ENCODE results near the gene SH3PXD2A. TPM values are rescaled to one million over a fixed set of nuclear protein-coding genes. Genes with fewer than 3 reads are reported as not detected.

The SH3PXD2A gene
- total RNA-seq, 2 donors from 2014 or later: 14.6 to 18.2 TPM

DNA sequence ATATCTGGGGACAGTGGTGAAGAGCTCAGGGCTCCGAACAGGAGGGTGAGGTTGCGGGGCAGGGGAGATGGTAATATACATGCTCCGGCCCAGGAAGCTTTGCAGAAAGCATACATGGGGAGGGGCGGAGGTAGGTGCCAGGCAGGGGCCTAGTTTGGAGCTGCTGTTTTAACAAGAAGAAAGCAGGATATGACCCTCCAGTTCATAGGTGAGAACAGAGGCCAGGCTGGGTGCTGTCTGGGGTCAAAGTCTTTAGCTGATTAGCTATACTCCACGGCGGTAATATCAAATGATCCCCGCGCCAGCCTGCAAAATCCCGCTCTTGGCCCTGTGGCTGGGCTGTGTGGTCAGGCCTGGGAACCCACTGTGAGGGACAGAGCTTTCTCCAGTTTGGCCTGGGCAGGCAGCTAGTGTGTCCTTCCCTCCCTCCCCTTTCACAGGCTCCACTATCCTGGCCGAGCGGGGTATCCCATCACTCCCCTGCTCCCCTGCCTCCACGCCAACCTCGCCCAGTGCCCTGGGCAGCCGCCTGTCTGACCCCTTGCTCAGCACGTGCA lies 266.2 kb downstream of the SH3PXD2A start:
- Histone ChIP-seq H3K27ac (no peak overlapping the region), H3K4me1 (no peaks in the 10 kb centered on the region), H3K4me3 (no peak overlapping the region), H3K36me3 (no peaks in the 10 kb centered on the region), H3K27me3 (no peaks in the 10 kb centered on the region), H3K9me3 (peaks cover 0 to 8% of the 10 kb centered on the region in 2 donors)
- DNase-seq (ENCODE audit: low spot score): no peak
- TF ChIP-seq, protein P1, sequence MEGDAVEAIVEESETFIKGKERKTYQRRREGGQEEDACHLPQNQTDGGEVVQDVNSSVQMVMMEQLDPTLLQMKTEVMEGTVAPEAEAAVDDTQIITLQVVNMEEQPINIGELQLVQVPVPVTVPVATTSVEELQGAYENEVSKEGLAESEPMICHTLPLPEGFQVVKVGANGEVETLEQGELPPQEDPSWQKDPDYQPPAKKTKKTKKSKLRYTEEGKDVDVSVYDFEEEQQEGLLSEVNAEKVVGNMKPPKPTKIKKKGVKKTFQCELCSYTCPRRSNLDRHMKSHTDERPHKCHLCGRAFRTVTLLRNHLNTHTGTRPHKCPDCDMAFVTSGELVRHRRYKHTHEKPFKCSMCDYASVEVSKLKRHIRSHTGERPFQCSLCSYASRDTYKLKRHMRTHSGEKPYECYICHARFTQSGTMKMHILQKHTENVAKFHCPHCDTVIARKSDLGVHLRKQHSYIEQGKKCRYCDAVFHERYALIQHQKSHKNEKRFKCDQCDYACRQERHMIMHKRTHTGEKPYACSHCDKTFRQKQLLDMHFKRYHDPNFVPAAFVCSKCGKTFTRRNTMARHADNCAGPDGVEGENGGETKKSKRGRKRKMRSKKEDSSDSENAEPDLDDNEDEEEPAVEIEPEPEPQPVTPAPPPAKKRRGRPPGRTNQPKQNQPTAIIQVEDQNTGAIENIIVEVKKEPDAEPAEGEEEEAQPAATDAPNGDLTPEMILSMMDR (IDR thresholded peaks at IDR 0.05): no peak

DNA sequence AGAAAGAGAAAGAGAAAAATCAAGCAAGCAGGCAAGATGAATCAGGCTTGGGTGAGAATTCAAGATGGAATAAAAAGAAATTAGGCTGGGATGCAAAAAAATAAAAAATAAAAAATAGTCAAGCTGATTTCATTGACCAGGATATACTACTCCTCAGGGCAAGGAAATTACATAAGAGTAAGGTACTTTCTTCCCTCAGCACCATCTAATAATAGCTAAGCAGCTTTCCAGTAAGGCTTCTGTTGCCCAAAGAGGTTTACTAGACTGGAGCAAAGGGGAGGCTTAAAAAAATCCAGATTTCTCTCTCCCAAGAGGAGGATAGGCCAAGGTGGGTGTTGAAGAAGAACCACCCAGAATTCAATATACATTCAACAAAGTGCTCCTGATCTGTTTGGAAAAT lies 268.3 kb downstream of the SH3PXD2A start:
- TF ChIP-seq, protein P1 (IDR thresholded peaks at IDR 0.05): no peak
- no peak for DNase-seq (ENCODE audit: low spot score)
- no peaks in the 10 kb centered on the region for H3K4me1 ChIP-seq
- H3K27me3 ChIP-seq: no peaks in the 10 kb centered on the region
- no peak overlapping the region for H3K4me3 ChIP-seq
- no peak overlapping the region for H3K27ac ChIP-seq
- H3K9me3 ChIP-seq: peaks cover 0 to 8% of the 10 kb centered on the region in 2 donors
- no peaks in the 10 kb centered on the region for H3K36me3 ChIP-seq

DNA sequence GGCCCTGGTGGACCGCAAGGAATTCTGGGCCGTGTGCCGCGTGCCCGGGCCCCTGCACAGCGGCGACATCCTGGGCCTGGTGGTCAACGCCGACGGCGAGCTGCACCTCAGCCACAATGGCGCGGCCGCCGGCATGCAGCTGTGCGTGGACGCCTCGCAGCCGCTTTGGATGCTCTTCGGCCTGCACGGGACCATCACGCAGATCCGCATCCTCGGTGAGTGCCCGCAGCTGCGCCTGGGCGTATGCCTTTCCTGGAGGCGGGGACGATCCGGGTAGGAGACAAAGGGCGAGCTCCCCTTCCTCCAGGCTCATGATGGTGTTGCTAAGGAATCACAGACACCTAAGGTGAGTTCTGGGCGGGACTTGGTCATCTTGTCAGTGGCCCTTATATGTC lies 270.4 kb downstream of the SH3PXD2A start:
- Histone ChIP-seq H3K4me1 (peaks cover 0 to 11% of the 10 kb centered on the region in 2 donors), H3K4me3 (peak overlapping the region in 1 of 2 donors; percentile 35), H3K36me3 (no peaks in the 10 kb centered on the region), H3K27ac (no peak overlapping the region), H3K9me3 (peaks cover 0 to 8% of the 10 kb centered on the region in 2 donors), H3K27me3 (no peaks in the 10 kb centered on the region)
- TF ChIP-seq, protein P1 (IDR thresholded peaks at IDR 0.05): no peak
- no peak for DNase-seq (ENCODE audit: low spot score)

DNA sequence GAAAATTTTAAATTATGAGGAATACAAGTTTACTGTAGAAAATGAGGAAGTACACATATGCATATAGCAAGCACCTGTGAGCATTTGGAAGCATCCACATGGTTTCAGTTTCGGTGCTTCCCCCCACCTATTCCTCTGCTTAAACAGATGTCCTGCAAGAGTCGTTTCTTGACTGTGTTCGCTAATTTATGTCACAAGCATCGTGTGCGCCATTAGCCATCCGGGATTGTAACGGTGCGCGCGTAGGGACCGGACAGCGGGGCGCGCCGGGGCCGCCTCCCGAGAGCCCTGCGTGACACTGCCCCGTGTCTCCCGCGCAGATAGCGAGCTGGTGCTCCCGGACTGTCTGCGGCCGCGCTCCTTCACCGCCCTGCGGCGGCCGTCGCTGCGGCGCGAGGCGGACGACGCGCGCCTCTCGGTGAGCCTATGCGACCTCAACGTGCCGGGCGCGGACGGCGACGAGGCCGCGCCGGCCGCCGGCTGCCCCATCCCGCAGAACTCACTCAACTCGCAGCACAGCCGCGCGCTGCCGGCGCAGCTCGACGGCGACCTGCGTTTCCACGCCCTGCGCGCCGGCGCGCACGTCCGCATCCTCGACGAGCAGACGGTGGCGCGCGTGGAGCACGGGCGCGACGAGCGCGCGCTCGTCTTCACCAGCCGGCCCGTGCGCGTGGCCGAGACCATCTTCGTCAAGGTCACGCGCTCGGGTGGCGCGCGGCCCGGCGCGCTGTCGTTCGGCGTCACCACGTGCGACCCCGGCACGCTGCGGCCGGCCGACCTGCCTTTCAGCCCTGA lies 271.0 kb downstream of the SH3PXD2A start:
- TF ChIP-seq, protein P1 (IDR thresholded peaks at IDR 0.05): no peak
- H3K36me3 ChIP-seq: no peaks in the 10 kb centered on the region
- peak overlapping the region; percentile 31 to 35 for H3K4me3 ChIP-seq
- DNase-seq (ENCODE audit: low spot score): no peak
- peaks cover 0 to 8% of the 10 kb centered on the region in 2 donors for H3K9me3 ChIP-seq
- H3K4me1 ChIP-seq: peaks cover 0 to 12% of the 10 kb centered on the region in 2 donors
- H3K27ac ChIP-seq: no peak overlapping the region
- no peaks in the 10 kb centered on the region for H3K27me3 ChIP-seq

DNA sequence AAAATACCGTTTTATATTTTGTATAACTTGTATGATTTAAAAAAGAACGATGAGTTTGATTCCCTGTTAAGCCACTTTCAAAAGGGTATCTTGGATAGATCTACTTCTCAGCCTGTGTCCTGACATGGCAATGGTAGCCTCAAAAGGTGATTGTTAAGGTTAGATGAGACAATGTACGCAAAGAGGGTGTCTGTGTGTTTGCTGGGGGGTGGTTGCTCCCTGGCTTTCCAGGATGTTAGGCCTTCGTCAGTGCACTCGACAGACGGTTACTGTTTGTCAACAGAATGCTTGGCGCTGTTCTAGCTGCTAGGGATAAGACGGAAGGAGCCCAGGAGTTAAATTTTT lies 271.5 kb downstream of the SH3PXD2A start:
- H3K27me3 ChIP-seq: no peaks in the 10 kb centered on the region
- H3K27ac ChIP-seq: no peak overlapping the region
- DNase-seq (ENCODE audit: low spot score): no peak
- H3K9me3 ChIP-seq: peaks cover 0 to 8% of the 10 kb centered on the region in 2 donors
- TF ChIP-seq, protein P1 (IDR thresholded peaks at IDR 0.05): no peak
- H3K4me3 ChIP-seq: peak overlapping the region; percentile 31 to 35
- H3K36me3 ChIP-seq: no peaks in the 10 kb centered on the region
- H3K4me1 ChIP-seq: peaks cover 0 to 12% of the 10 kb centered on the region in 2 donors

Data from right atrium auricular region (tissue), 2 donors.